HEK293 (cell line): ENCODE data around the gene SEMA6D.

Experiments
- CTCF ChIP-seq: fragments of 450-650 bp; formaldehyde crosslinking; IDR thresholded peaks from 2 replicates; pipeline ENCODE4 v1.5.1; 2016; ENCODE audit warnings: missing biosample characterization, missing genetic modification characterization
- ZFP69B ChIP-seq: fragments of 450-650 bp; formaldehyde crosslinking; IDR thresholded peaks from 2 replicates; pipeline ENCODE4 v1.5.1; 2016; ENCODE audit warnings: missing biosample characterization, missing genetic modification characterization
- ZNF138 ChIP-seq: fragments of 450-650 bp; formaldehyde crosslinking; IDR thresholded peaks from 2 replicates; pipeline ENCODE4 v1.5.1; 2016; ENCODE audit warnings: missing biosample characterization, missing genetic modification characterization, borderline replicate concordance
- ZNF140 ChIP-seq: fragments of 450-650 bp; formaldehyde crosslinking; IDR thresholded peaks from 2 replicates; pipeline ENCODE4 v1.5.1; 2016; ENCODE audit warnings: missing biosample characterization, missing genetic modification characterization
- ZNF426 ChIP-seq: fragments of 450-650 bp; formaldehyde crosslinking; IDR thresholded peaks from 2 replicates; pipeline ENCODE4 v1.5.1; 2017; ENCODE audit warnings: missing biosample characterization, missing genetic modification characterization, mild to moderate bottlenecking, inconsistent platforms, moderate library complexity
- ZNF449 ChIP-seq: fragments of 450-650 bp; formaldehyde crosslinking; IDR thresholded peaks from 2 replicates; pipeline ENCODE4 v1.5.1; 2017; ENCODE audit warnings: missing biosample characterization, mild to moderate bottlenecking, missing genetic modification characterization, moderate library complexity
- ZNF501 ChIP-seq: fragments of 450-650 bp; formaldehyde crosslinking; IDR thresholded peaks from 2 replicates; pipeline ENCODE4 v1.5.1; 2016; ENCODE audit warnings: missing biosample characterization, missing genetic modification characterization

- TF ChIP-seq ZNF449 (tag by site-specific recombination) (no peak), ZNF138 (no peak), ZFP69B (tag by site-specific recombination) (no peak), CTCF (tag by site-specific recombination) (no peak), ZNF140 (tag by site-specific recombination) (no peak), ZNF426 (no peak), ZNF501 (no peak)
Observed at GRCh38 chr15:47742742-47743141, 25.4 kb downstream of the SEMA6D start.
